ENCODE data around the gene VPS4A. TPM values are rescaled to one million over a fixed set of nuclear protein-coding genes. Genes with fewer than 3 reads are reported as not detected.
"Not testable (repeated sequence)": the region's sequence is repeated elsewhere in the genome, so short reads cannot be mapped to it uniquely, and the experiment has no call there.

The VPS4A gene
- total and polyA plus RNA-seq, 12 donors, result 28.1 to 55.1 (median 34.6) TPM

DNA sequence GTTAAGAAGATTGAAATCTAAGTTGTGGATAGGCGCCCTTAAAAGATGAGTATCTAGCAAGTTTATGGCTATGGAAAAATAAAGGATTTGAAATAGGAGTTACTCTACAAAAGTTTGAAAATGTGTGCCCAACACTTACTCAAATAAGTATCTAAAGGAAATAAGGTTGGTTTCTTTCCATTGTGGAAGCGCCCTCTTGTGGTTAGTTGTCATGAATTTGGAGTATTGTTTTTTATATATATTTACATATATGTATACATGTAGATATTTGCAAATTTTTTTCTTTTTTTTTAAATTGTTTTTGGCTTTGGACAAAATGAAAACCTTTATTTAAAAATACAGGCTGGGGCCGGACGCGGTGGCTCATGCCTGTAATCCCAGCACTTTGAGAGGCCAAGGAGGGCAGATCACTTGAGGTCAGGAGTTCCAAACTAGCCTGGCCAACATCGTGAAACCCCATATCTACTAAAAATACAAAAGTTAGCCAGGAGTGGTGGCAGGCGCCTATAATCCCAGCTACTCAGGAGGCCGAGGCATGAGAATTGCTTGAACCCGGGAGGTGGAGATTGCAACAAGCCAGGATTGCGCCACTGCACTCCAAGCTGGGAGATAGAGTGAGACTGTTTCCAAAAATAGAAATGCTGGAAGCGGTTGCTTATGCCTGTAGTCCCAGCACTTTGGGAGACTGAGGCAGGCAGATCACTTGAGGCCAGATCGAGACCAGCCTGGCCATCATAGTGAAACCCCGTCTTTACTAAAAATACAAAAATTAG, 24.0 kb upstream of the VPS4A start:
- Histone ChIP-seq H3K4me1 (replicated peaks in 1 of 2) (peaks cover 0 to 10% of the 10 kb centered on the region in 2 donors), H3K9me3 (replicated peaks in 1 of 3) (no peaks in the 10 kb centered on the region), H3K27me3 (no peaks in the 10 kb centered on the region), H3K27ac (peak overlapping the region in 1 of 5 donors; percentile 55), H3K36me3 (replicated peaks in 1 of 2) (no peaks in the 10 kb centered on the region), H3K4me3 (no peak overlapping the region)
- no peak for TF ChIP-seq POLR2A (IDR thresholded peaks at IDR 0.05)
- TF ChIP-seq, protein P1, sequence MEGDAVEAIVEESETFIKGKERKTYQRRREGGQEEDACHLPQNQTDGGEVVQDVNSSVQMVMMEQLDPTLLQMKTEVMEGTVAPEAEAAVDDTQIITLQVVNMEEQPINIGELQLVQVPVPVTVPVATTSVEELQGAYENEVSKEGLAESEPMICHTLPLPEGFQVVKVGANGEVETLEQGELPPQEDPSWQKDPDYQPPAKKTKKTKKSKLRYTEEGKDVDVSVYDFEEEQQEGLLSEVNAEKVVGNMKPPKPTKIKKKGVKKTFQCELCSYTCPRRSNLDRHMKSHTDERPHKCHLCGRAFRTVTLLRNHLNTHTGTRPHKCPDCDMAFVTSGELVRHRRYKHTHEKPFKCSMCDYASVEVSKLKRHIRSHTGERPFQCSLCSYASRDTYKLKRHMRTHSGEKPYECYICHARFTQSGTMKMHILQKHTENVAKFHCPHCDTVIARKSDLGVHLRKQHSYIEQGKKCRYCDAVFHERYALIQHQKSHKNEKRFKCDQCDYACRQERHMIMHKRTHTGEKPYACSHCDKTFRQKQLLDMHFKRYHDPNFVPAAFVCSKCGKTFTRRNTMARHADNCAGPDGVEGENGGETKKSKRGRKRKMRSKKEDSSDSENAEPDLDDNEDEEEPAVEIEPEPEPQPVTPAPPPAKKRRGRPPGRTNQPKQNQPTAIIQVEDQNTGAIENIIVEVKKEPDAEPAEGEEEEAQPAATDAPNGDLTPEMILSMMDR (IDR thresholded peaks at IDR 0.05), result peak; percentile 48 to 75 (median 71)
- peak; percentile 39 to 79 (median 58) for DNase-seq
- 42 to 48% (median 45%) methylated on average over 13 of the region's 13 CpGs for WGBS, 4 donors
- intact Hi-C loops (cut with DNase I), result loop anchor here in 1 of 2 donors (5.0 kb wide), 1 partner anchor 135 kb away; no protein-coding TSS in a partner anchor

DNA sequence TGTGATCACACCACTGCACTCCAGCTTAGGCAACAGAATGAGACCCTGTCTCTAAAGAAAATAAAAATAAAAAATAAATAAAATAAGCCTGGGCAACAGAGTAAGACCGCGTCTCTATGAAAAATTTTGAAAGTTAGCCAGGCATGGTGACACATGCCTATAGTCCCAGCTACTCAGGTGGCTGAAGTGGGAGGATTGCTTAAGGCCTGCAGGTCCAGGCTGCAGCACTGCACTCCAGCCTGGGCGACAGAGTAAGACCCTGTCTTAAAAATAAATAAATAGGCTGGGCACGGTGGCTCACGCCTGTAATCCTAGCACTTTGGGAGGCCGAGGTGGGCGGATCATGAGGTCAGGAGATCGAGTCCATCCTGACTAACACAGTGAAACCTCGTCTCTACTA, 19.5 kb upstream of the VPS4A start:
- H3K27ac ChIP-seq; DNase-seq; H3K27me3 ChIP-seq; H3K9me3 ChIP-seq (replicated peaks in 1 of 3); H3K36me3 ChIP-seq (replicated peaks in 1 of 2); H3K4me1 ChIP-seq (replicated peaks in 1 of 2); H3K4me3 ChIP-seq: not testable (repeated sequence)
- intact Hi-C loops (cut with DNase I), result loop anchor here in 1 of 2 donors (10.0 kb wide), 1 partner anchor 137 kb away; no protein-coding TSS in a partner anchor
- 90 to 95% (median 93%) methylated on average over 9 of the region's 9 CpGs for WGBS, 4 donors

DNA sequence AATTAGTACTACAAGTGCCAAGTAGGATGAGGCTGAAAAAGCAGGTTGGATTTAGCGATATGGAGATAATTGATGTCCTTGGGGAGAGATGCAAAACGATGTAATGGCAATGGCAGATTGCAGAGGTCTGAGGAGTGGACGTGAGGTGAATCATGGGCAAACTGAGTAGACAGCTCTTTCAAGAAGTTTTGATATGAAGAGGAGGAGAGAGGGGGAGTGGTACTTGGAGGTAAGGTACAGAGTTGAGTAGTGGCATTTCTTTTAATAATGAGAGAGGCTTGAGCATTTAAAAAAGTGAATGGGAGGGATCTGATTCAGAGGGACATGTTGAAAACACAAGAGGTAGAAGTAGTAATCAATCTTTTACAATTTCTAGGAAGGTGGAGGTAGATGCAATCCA, 17.7 kb upstream of the VPS4A start:
- intact Hi-C loops (cut with DNase I), result loop anchor here in 1 of 2 donors (10.0 kb wide), 1 partner anchor 139 kb away; no protein-coding TSS in a partner anchor
- Histone ChIP-seq H3K9me3 (replicated peaks in 1 of 3) (no peaks in the 10 kb centered on the region), H3K4me1 (replicated peaks in 1 of 2) (no peaks in the 10 kb centered on the region), H3K36me3 (replicated peaks in 1 of 2) (no peaks in the 10 kb centered on the region), H3K27ac (no peak overlapping the region), H3K4me3 (no peak overlapping the region), H3K27me3 (no peaks in the 10 kb centered on the region)
- WGBS, 4 donors, result 32 to 45% (median 39%) methylated on average over 3 of the region's 3 CpGs
- no peak for DNase-seq
- TF ChIP-seq, protein P1 (IDR thresholded peaks at IDR 0.05), result no peak
- TF ChIP-seq POLR2A (IDR thresholded peaks at IDR 0.05), result no peak

DNA sequence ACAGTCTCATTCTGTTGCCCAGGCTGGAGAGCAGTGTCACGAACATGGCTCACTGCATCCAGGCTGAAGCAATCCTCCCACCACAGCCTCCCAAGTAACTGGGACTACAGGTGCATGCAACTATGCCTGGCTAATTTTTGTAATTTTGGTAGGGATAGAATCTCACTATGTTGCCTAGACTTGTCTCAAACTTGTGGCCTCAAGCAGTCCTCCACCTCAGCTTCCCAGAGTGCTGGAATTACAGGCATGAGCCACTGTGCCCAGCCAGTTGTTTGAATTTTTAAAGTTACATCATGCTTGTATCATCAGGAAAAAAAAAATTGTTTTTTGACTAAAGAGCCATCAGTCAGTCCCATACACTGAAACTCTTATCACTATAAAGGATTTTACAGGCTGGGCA, 17.1 kb upstream of the VPS4A start:
- TF ChIP-seq, protein P1 (IDR thresholded peaks at IDR 0.05), result no peak
- TF ChIP-seq POLR2A (IDR thresholded peaks at IDR 0.05), result no peak
- Histone ChIP-seq H3K36me3 (replicated peaks in 1 of 2) (no peaks in the 10 kb centered on the region), H3K4me1 (replicated peaks in 1 of 2) (no peaks in the 10 kb centered on the region), H3K27me3 (no peaks in the 10 kb centered on the region), H3K27ac (no peak overlapping the region), H3K9me3 (replicated peaks in 1 of 3) (no peaks in the 10 kb centered on the region), H3K4me3 (no peak overlapping the region)
- 92 to 100% (median 96%) methylated on average over 1 of the region's 1 CpG for WGBS, 4 donors
- no peak for DNase-seq
- intact Hi-C loops (cut with DNase I), result loop anchor here in 1 of 2 donors (10.0 kb wide), 1 partner anchor 139 kb away; no protein-coding TSS in a partner anchor

DNA sequence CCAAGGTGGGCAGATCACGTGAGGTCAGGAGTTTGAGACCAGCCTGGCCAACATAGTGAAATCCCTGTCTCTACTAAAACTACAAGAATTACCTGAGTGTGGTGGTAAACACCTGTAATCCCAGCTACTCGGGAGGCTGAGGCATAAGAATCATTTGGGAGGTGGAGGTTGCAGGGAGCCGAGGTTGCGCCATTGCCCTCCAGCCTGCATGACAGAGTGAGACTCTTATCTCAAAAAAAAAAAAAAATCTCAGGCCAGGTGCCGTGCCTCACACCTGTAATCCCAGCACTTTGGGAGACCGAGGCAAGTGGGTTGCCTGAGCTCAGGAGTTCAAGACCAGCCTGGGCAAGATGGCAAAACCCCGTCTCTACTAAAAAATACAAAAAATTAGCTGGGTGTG, 14.4 kb upstream of the VPS4A start:
- not testable (repeated sequence) for H3K4me1 ChIP-seq (replicated peaks in 1 of 2); DNase-seq; H3K27me3 ChIP-seq; H3K9me3 ChIP-seq (replicated peaks in 1 of 3); H3K27ac ChIP-seq; H3K4me3 ChIP-seq
- intact Hi-C loops (cut with DNase I), result loop anchor here in 1 of 2 donors (10.0 kb wide), 1 partner anchor 142 kb away; no protein-coding TSS in a partner anchor
- peaks cover 0 to 21% of the 10 kb centered on the region in 2 donors for H3K36me3 ChIP-seq (replicated peaks in 1 of 2)
- 95 to 98% (median 97%) methylated on average over 7 of the region's 7 CpGs for WGBS, 4 donors
